Endothelial cell of hepatic sinusoid (primary cell): Measurements from ENCODE around the gene RFESD.
"Not testable (repeated sequence)": the region's sequence is repeated elsewhere in the genome, so short reads cannot be mapped to it uniquely, and the experiment has no call there.

Experiments
- in situ Hi-C: cut with HindIII; loops from 2 replicates; pipeline ENCODE4 v1.10.0; 2017; ENCODE audit warnings: low sequenced_read_pairs

Gene RFESD

GRCh38 chr5:95704150-95704549, 57.6 kb downstream of the RFESD start:
- in situ Hi-C loops, result no loop called here

GRCh38 chr5:95706196-95706595, 59.6 kb downstream of the RFESD start:
- in situ Hi-C loops, result not testable (repeated sequence)

GRCh38 chr5:95707055-95707454, 60.5 kb downstream of the RFESD start:
- in situ Hi-C loops, result no loop called here
